ENCODE results near the gene NSL1.
"Not testable (repeated sequence)": the region's sequence is repeated elsewhere in the genome, so short reads cannot be mapped to it uniquely, and the experiment has no call there.

NSL1 gene

GRCh38 chr1:212782422-212783154 is 9.0 kb downstream of the NSL1 start:
- peak; percentile 35 for DNase-seq (ENCODE audit: low spot score)

GRCh38 chr1:212781225-212781624 is 10.4 kb downstream of the NSL1 start:
- DNase-seq (ENCODE audit: low spot score): no peak

GRCh38 chr1:212780759-212781158 is 10.8 kb downstream of the NSL1 start:
- no peak for DNase-seq (ENCODE audit: low spot score)

- DNase-seq (ENCODE audit: low spot score): not testable (repeated sequence)
Measured at GRCh38 chr1:212779086-212779485, 12.5 kb downstream of the NSL1 start.

- no peak for DNase-seq (ENCODE audit: low spot score)
Measured at GRCh38 chr1:212777151-212777550, 14.4 kb downstream of the NSL1 start.

- DNase-seq (ENCODE audit: low spot score): no peak
Measured at GRCh38 chr1:212775241-212775640, 16.3 kb downstream of the NSL1 start.

- no peak for DNase-seq (ENCODE audit: low spot score)
Measured at GRCh38 chr1:212774584-212774983, 17.0 kb downstream of the NSL1 start.

GRCh38 chr1:212773011-212773410 is 18.6 kb downstream of the NSL1 start:
- DNase-seq (ENCODE audit: low spot score): no peak

- no peak for DNase-seq (ENCODE audit: low spot score)
Measured at GRCh38 chr1:212771341-212771740, 20.2 kb downstream of the NSL1 start.

GRCh38 chr1:212769459-212770167 is 22.0 kb downstream of the NSL1 start:
- DNase-seq (ENCODE audit: low spot score): no peak

- DNase-seq (ENCODE audit: low spot score): not testable (repeated sequence)
Measured at GRCh38 chr1:212766825-212767224, 24.8 kb downstream of the NSL1 start.

- not testable (repeated sequence) for DNase-seq (ENCODE audit: low spot score)
Measured at GRCh38 chr1:212764718-212765281, 26.8 kb downstream of the NSL1 start.

- no peak for DNase-seq (ENCODE audit: low spot score)
Measured at GRCh38 chr1:212762839-212763238, 28.7 kb downstream of the NSL1 start.

GRCh38 chr1:212762234-212762633 is 29.3 kb downstream of the NSL1 start:
- DNase-seq (ENCODE audit: low spot score): no peak

GRCh38 chr1:212760126-212760823 is 31.3 kb downstream of the NSL1 start:
- DNase-seq (ENCODE audit: low spot score): peak; percentile 19

GRCh38 chr1:212759683-212760082 is 31.9 kb downstream of the NSL1 start:
- no peak for DNase-seq (ENCODE audit: low spot score)

GRCh38 chr1:212754680-212755079 is 36.9 kb downstream of the NSL1 start:
- no peak for DNase-seq (ENCODE audit: low spot score)

- DNase-seq (ENCODE audit: low spot score): no peak
Measured at GRCh38 chr1:212754193-212754592, 37.4 kb downstream of the NSL1 start.

- DNase-seq (ENCODE audit: low spot score): no peak
Measured at GRCh38 chr1:212753749-212754148, 37.8 kb downstream of the NSL1 start.

- peak; percentile 13 for DNase-seq (ENCODE audit: low spot score)
Measured at GRCh38 chr1:212752934-212753497, 38.6 kb downstream of the NSL1 start.

GRCh38 chr1:212752252-212752933 is 39.2 kb downstream of the NSL1 start:
- peak; percentile 47 for DNase-seq (ENCODE audit: low spot score)

Data from GM03348 (cell line).